T-helper 22 cell (primary cell): ENCODE measurements around the gene KRT26.

Source experiments
- DNase-seq: peaks from one replicate; pipeline ENCODE4 v3.0.0-alpha.2; 2020; ENCODE audit warnings: low read depth

Gene KRT26

GRCh38 chr17:40727447-40728231 is 44.4 kb downstream of the KRT26 start:
- DNase-seq = no peak

- DNase-seq = no peak
Observed at GRCh38 chr17:40726919-40727318, 45.1 kb downstream of the KRT26 start.

GRCh38 chr17:40724656-40725055 is 47.3 kb downstream of the KRT26 start:
- DNase-seq = no peak

- no peak for DNase-seq
Observed at GRCh38 chr17:40722241-40722640, 49.8 kb downstream of the KRT26 start.

GRCh38 chr17:40720899-40721298 is 51.1 kb downstream of the KRT26 start:
- DNase-seq = no peak

- no peak for DNase-seq
Observed at GRCh38 chr17:40718930-40719329, 53.1 kb downstream of the KRT26 start.

GRCh38 chr17:40717776-40718175 is 54.2 kb downstream of the KRT26 start:
- DNase-seq = no peak
